RWPE2 (cell line): ENCODE measurements around the gene CREB3L1.

Experiments
- ATAC-seq: fragments of 200-7000 bp; cut with Tn5 transposase; 3 replicates; pipeline ENCODE4 v1.9.1; 2021; ENCODE audit warnings: low read depth
- DNase-seq: peaks from one replicate; pipeline ENCODE4 v3.0.0-alpha.2; 2020; ENCODE audit warnings: low spot score
- H3K27ac ChIP-seq: fragments of 450-650 bp; 2 replicates; pipeline ENCODE4 v1.5.1; 2017; ENCODE audit warnings: mild to moderate bottlenecking; ENCODE audit not compliant: poor library complexity, severe bottlenecking
- H3K27me3 ChIP-seq: fragments of 250-450 bp; sonication (Bioruptor Pico); 2 replicates; pipeline ENCODE4 v1.5.1; 2021; ENCODE audit warnings: mild to moderate bottlenecking, moderate library complexity; ENCODE audit not compliant: insufficient read depth, poor library complexity, severe bottlenecking
- H3K36me3 ChIP-seq: fragments of 250-450 bp; sonication (Bioruptor Pico); 2 replicates; pipeline ENCODE4 v1.5.1; 2020; ENCODE audit warnings: low read depth, mild to moderate bottlenecking, moderate library complexity
- H3K4me1 ChIP-seq: fragments of 250-450 bp; sonication (Bioruptor Pico); 2 replicates; pipeline ENCODE4 v1.5.1; 2021; ENCODE audit warnings: mild to moderate bottlenecking, moderate library complexity; ENCODE audit not compliant: insufficient read depth, poor library complexity, severe bottlenecking
- H3K4me3 ChIP-seq: fragments of 250-450 bp; sonication (Bioruptor Pico); 2 replicates; pipeline ENCODE4 v1.5.1; 2021; ENCODE audit warnings: mild to moderate bottlenecking, moderate library complexity; ENCODE audit not compliant: severe bottlenecking
- H3K9me3 ChIP-seq: fragments of 250-450 bp; sonication (Bioruptor Pico); 2 replicates; pipeline ENCODE4 v1.5.1; 2021; ENCODE audit warnings: mild to moderate bottlenecking, moderate library complexity; ENCODE audit not compliant: severe bottlenecking
- TF ChIP-seq, protein P1 (sequence below): fragments of 450-650 bp; IDR thresholded peaks from one replicate; pipeline ENCODE4 v1.5.1; 2017; ENCODE audit warnings: mild to moderate bottlenecking, moderate library complexity; ENCODE audit not compliant: poor library complexity, severe bottlenecking

The CREB3L1 gene

DNA sequence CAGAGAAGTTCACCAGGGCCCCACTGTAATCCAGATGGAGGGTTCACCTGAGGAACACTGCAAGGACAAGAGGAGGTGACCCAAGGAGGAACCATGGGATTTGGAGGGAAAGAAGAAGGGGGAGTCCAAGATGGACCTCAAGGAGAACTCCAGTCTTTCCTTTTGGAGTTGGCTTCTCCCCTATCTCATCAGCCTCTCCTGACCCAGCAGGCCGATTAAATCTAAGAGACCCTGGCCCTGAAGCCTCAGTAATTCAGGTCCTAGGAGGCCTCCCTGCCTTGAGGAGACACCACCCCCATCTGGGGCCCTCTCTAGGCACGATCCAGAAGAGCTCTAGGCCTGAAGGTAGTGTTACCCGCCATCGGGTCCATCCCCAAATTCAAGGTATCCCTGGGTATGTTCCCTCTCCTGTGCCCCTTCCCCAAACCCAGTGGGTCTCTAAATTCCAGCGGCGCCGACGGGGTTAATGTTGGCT, 54.7 kb downstream of the CREB3L1 start:
- no peak overlapping the region for H3K27ac ChIP-seq
- ATAC-seq (no peak), DNase-seq (no peak)
- H3K4me3 ChIP-seq, result no peak overlapping the region
- TF ChIP-seq, protein P1, sequence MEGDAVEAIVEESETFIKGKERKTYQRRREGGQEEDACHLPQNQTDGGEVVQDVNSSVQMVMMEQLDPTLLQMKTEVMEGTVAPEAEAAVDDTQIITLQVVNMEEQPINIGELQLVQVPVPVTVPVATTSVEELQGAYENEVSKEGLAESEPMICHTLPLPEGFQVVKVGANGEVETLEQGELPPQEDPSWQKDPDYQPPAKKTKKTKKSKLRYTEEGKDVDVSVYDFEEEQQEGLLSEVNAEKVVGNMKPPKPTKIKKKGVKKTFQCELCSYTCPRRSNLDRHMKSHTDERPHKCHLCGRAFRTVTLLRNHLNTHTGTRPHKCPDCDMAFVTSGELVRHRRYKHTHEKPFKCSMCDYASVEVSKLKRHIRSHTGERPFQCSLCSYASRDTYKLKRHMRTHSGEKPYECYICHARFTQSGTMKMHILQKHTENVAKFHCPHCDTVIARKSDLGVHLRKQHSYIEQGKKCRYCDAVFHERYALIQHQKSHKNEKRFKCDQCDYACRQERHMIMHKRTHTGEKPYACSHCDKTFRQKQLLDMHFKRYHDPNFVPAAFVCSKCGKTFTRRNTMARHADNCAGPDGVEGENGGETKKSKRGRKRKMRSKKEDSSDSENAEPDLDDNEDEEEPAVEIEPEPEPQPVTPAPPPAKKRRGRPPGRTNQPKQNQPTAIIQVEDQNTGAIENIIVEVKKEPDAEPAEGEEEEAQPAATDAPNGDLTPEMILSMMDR, result no peak
- H3K36me3 ChIP-seq, result no peaks in the 10 kb centered on the region
- H3K27me3 ChIP-seq, result peaks cover 42% of the 10 kb centered on the region
- H3K9me3 ChIP-seq, result no peaks in the 10 kb centered on the region
- no peaks in the 10 kb centered on the region for H3K4me1 ChIP-seq

GRCh38 chr11:46332568-46333393, 55.3 kb downstream of the CREB3L1 start:
- Histone ChIP-seq H3K36me3 (no peaks in the 10 kb centered on the region), H3K4me3 (peak overlapping the region; percentile 18), H3K9me3 (no peaks in the 10 kb centered on the region), H3K4me1 (no peaks in the 10 kb centered on the region), H3K27ac (no peak overlapping the region), H3K27me3 (peaks cover 42% of the 10 kb centered on the region)
- TF ChIP-seq, protein P1, result no peak
- ATAC-seq (peak; percentile 48), DNase-seq (no peak)

- no peaks in the 10 kb centered on the region for H3K36me3 ChIP-seq
- TF ChIP-seq, protein P1, result no peak
- no peak for DNase-seq
- peak overlapping the region; percentile 18 for H3K4me3 ChIP-seq
- H3K4me1 ChIP-seq, result no peaks in the 10 kb centered on the region
- peaks cover 42% of the 10 kb centered on the region for H3K27me3 ChIP-seq
- H3K9me3 ChIP-seq, result no peaks in the 10 kb centered on the region
- ATAC-seq, result no peak
- H3K27ac ChIP-seq, result no peak overlapping the region
Observed at GRCh38 chr11:46333394-46333947, 56.0 kb downstream of the CREB3L1 start.

- Histone ChIP-seq H3K9me3 (no peaks in the 10 kb centered on the region), H3K4me1 (no peaks in the 10 kb centered on the region), H3K27me3 (peaks cover 42% of the 10 kb centered on the region)
Observed at GRCh38 chr11:46334211-46334610, 56.7 kb downstream of the CREB3L1 start.

More at GRCh38 chr11:46334211-46334610, 56.7 kb downstream of the CREB3L1 start:
- TF ChIP-seq, protein P1, result no peak
- Histone ChIP-seq H3K36me3 (no peaks in the 10 kb centered on the region), H3K27ac (no peak overlapping the region), H3K4me3 (no peak overlapping the region)
- DNase-seq, result no peak
- no peak for ATAC-seq
